ENCODE data around the gene SPINDOC.
A peak's percentile ranks its signal among the peaks of the same experiment; 100 is the strongest.

Gene SPINDOC

GRCh38 chr11:63870351-63871140, 57.3 kb downstream of the SPINDOC start:
- intact Hi-C loops (cut with DNase I), result no loop called here
- DNase-seq, result no peak

GRCh38 chr11:63871962-63872799, 58.9 kb downstream of the SPINDOC start:
- DNase-seq, result peak; percentile 44 to 92 (median 78)
- intact Hi-C loops (cut with DNase I), result no loop called here

GRCh38 chr11:63872800-63873197, 59.5 kb downstream of the SPINDOC start:
- intact Hi-C loops (cut with DNase I), result no loop called here
- DNase-seq, result no peak

GRCh38 chr11:63873311-63873710, 60.1 kb downstream of the SPINDOC start:
- DNase-seq, result no peak
- intact Hi-C loops (cut with DNase I), result no loop called here

- intact Hi-C loops (cut with DNase I), result no loop called here
- no peak for DNase-seq
Observed at GRCh38 chr11:63874511-63874910, 61.3 kb downstream of the SPINDOC start.

GRCh38 chr11:63875506-63876065, 62.3 kb downstream of the SPINDOC start:
- intact Hi-C loops (cut with DNase I), result no loop called here
- no peak for DNase-seq

GRCh38 chr11:63876616-63877015, 63.4 kb downstream of the SPINDOC start:
- peak in 1 of 42 donors; percentile 72 for DNase-seq
- intact Hi-C loops (cut with DNase I), result no loop called here

Data from head of caudate nucleus (tissue), 42 donors.